K562 (cell line): ENCODE data around the gene MMP11. TPM values are rescaled to one million over a fixed set of nuclear protein-coding genes. Genes with fewer than 3 reads are reported as not detected.

Experiments
- ATAC-seq: fragments of 200-7000 bp; cut with Tn5 transposase; 3 replicates; pipeline ENCODE4 v1.9.1; 2020; ENCODE audit warnings: moderate library complexity
- BruUV-seq: library from RNA; stranded (reverse); fragments of 400-500 nt; replicated peaks from 2 replicates; lab custom pipeline; 2021; lab: Mats Ljungman, UMichigan
- CTCF ChIA-PET: fragments of 300-600 bp; formaldehyde crosslinking; extraction: SDS; loops from one replicate; lab custom pipeline; 2021; ENCODE audit warnings: low intra/inter-chr PET ratio; lab: Yijun Ruan, JAX
- POLR2A ChIA-PET: fragments of 300-600, 350-650 bp; sonication (Branson Sonifier 250); formaldehyde crosslinking; extraction: SDS; loops from one replicate; lab custom pipeline; 2021; ENCODE audit warnings: antibody characterized with exemption, inconsistent platforms; lab: Yijun Ruan, JAX
- DNase-seq, 4 experiments: peaks; one replicate each; pipeline versions ENCODE4 v3.0.0 to v3.0.0-alpha.2; 2011 to 2018; ENCODE audit warnings: low spot score in 3 of 4, mixed read lengths in 3 of 4; ENCODE audit errors: extremely low read depth in 1 of 4
- FAIRE-seq: peaks from 2 replicates; lab custom pipeline; 2011; peaks lifted over from hg19 to GRCh38; lab: Jason Lieb, UNC
- H2AFZ ChIP-seq: 2 replicates; pipeline ENCODE4 v1.6.0; 2011; ENCODE audit warnings: low read depth, low read length, control low read depth, inconsistent platforms
- H3K27ac ChIP-seq: fragments of 200-600 bp; 3 replicates; pipeline ENCODE4 v1.8.0; 2011; ENCODE audit warnings: low read depth, mild to moderate bottlenecking, control low read depth, inconsistent platforms, low read length, moderate library complexity, mixed read lengths; ENCODE audit errors: extremely low read depth
- H3K27me3 ChIP-seq, 2 experiments: fragments of 300-600 bp in 1 of 2; 2 replicates in 1 of 2; 3 replicates in 1 of 2; pipeline versions ENCODE4 v1.6.0 to v1.8.0; 2011; ENCODE audit warnings: inconsistent platforms in 2 of 2, low read length in 2 of 2, mild to moderate bottlenecking in 1 of 2, mixed read lengths in 1 of 2, moderate library complexity in 1 of 2; ENCODE audit not compliant: control insufficient read depth in 2 of 2, insufficient read depth in 2 of 2
- H3K36me3 ChIP-seq: fragments of 300-600 bp; 3 replicates; pipeline ENCODE4 v1.8.0; 2011; ENCODE audit warnings: mild to moderate bottlenecking, low read length, inconsistent platforms; ENCODE audit not compliant: control insufficient read depth, insufficient read depth
- H3K4me1 ChIP-seq, 2 experiments: fragments of 200-600 bp in 1 of 2; replicated peaks in 1 of 2; 2 replicates in 1 of 2; 3 replicates in 1 of 2; pipeline versions ENCODE4 v1.5.1 to v1.8.0; 2011; ENCODE audit warnings: inconsistent platforms in 2 of 2, low read length in 2 of 2, mild to moderate bottlenecking in 1 of 2, mixed read lengths in 1 of 2, moderate library complexity in 1 of 2; ENCODE audit not compliant: control insufficient read depth in 2 of 2, insufficient read depth in 2 of 2
- H3K4me2 ChIP-seq: 2 replicates; pipeline ENCODE4 v1.6.1; 2011; ENCODE audit warnings: low read length, control low read depth, inconsistent platforms, mixed read lengths; ENCODE audit not compliant: insufficient read depth
- H3K4me3 ChIP-seq: fragments of 200-600 bp; sonication (generic), shearing (Covaris generic); 2 replicates; pipeline ENCODE4 v1.5.1; 2016; ENCODE audit warnings: control low read depth, inconsistent platforms
- H3K79me2 ChIP-seq: fragments of 200-600 bp; 3 replicates; pipeline ENCODE4 v1.8.0; 2011; ENCODE audit warnings: low read length, inconsistent platforms; ENCODE audit not compliant: control insufficient read depth, insufficient read depth
- H3K9ac ChIP-seq, 2 experiments: 2 replicates each; pipeline versions ENCODE4 v1.6.0 to v1.6.1; 2011; ENCODE audit warnings: low read depth in 2 of 2, low read length in 2 of 2, control low read depth in 1 of 2, inconsistent platforms in 1 of 2, mild to moderate bottlenecking in 1 of 2, mixed read lengths in 1 of 2; ENCODE audit not compliant: insufficient read depth in 1 of 2
- H3K9me1 ChIP-seq: one replicate; pipeline ENCODE4 v1.6.0; 2011; ENCODE audit warnings: inconsistent platforms, mild to moderate bottlenecking, low read length, moderate library complexity; ENCODE audit not compliant: control insufficient read depth, insufficient read depth
- H3K9me3 ChIP-seq: replicated peaks from 2 replicates; pipeline ENCODE4 v1.5.1; 2011; ENCODE audit warnings: low read depth, low read length, inconsistent platforms; ENCODE audit not compliant: control insufficient read depth, insufficient read depth
- H4K20me1 ChIP-seq: replicated peaks from 2 replicates; pipeline ENCODE4 v1.6.1; 2011; ENCODE audit warnings: low read length, inconsistent platforms, mixed read lengths; ENCODE audit not compliant: control insufficient read depth, insufficient read depth
- ETV1 ChIP-seq: fragments of 450-650 bp; conservative IDR thresholded peaks from 2 replicates; pipeline ENCODE4 v1.6.1; 2016; ENCODE audit warnings: missing genetic modification characterization, control low read depth, low read depth, missing compliant biosample characterization
- KLF13 ChIP-seq: fragments of 450-650 bp; IDR thresholded peaks from 2 replicates; pipeline ENCODE4 v1.6.1; 2016; ENCODE audit warnings: missing genetic modification characterization, low read depth, mild to moderate bottlenecking, missing compliant biosample characterization, moderate library complexity, borderline replicate concordance
- NR2C1 ChIP-seq, 2 experiments: fragments of 450-650 bp; IDR thresholded peaks; 2 replicates each; pipeline ENCODE4 v1.6.1; 2017; ENCODE audit warnings: mild to moderate bottlenecking in 2 of 2, antibody characterized with exemption in 1 of 2, inconsistent platforms in 1 of 2, missing compliant biosample characterization in 1 of 2, missing genetic modification characterization in 1 of 2
- TAL1 ChIP-seq: fragments of 450-650 bp; IDR thresholded peaks from 2 replicates; pipeline ENCODE4 v1.6.1; 2016; ENCODE audit warnings: mild to moderate bottlenecking
- ZNF133 ChIP-seq: fragments of 250-450 bp; sonication (Bioruptor Pico); IDR thresholded peaks from 2 replicates; pipeline ENCODE4 v1.4.0; 2020; ENCODE audit warnings: mild to moderate bottlenecking
- ZNF224 ChIP-seq: sonication (generic); formaldehyde crosslinking; IDR thresholded peaks from 2 replicates; pipeline ENCODE4 v1.8.0; 2022; ENCODE audit warnings: mild to moderate bottlenecking, missing genetic modification reagents
- ZNF3 ChIP-seq: fragments of 250-450 bp; sonication (Bioruptor Pico); IDR thresholded peaks from 2 replicates; pipeline ENCODE4 v1.5.0; 2021; ENCODE audit warnings: mild to moderate bottlenecking, moderate library complexity
- ZNF518B ChIP-seq: fragments of 250-450 bp; sonication (Bioruptor Pico); IDR thresholded peaks from 2 replicates; pipeline ENCODE4 v1.5.0; 2021; ENCODE audit warnings: mild to moderate bottlenecking, moderate library complexity
- WGBS: fragments of 100-300 bp; shearing (Covaris generic); methylation state at CpG from one replicate; pipeline ENCODE4 v1.1.6; 2016; ENCODE audit warnings: low coverage, mixed read lengths; ENCODE audit not compliant: insufficient coverage; ENCODE audit errors: missing lambda C conversion rate; 5-methylcytosine and 5-hydroxymethylcytosine counted together
- in situ Hi-C: fragments of 300-500 bp; cut with MboI; formaldehyde crosslinking; loops from 4 replicates; pipeline ENCODE4 v1.15.0; 2018; ENCODE audit warnings: inconsistent platforms, mixed read lengths
- intact Hi-C: fragments of 100-400 bp; cut with micrococcal nuclease; formaldehyde crosslinking; loops from 2 replicates; pipeline ENCODE4 v1.14.2; 2022
- polyA plus RNA-seq, 8 experiments: library from polyadenylated mRNA; depleted of rRNA in 4 of 8; stranded (reverse) in 5 of 8; unstranded in 3 of 8; fragments of >200 nt; fragmentation: Nextera tagmentation in 2 of 8; fragmentation: Illumina TruSeq in 1 of 8; extraction: Ambion mirVana in 2 of 8; extraction: Trizol in 1 of 8; gene quantifications; 2 replicates each; pipeline versions ENCODE4 v1.2.1 to v1.2.3, GENCODE V29; 2011 to 2014; ENCODE audit warnings: inconsistent platforms in 1 of 8, missing spikeins in 1 of 8
- total RNA-seq, 7 experiments: library from RNA; depleted of rRNA in 6 of 7; stranded (reverse); fragments of >200 nt in 6 of 7; fragmentation: Illumina TruSeq in 2 of 7; extraction: Trizol in 2 of 7; gene quantifications; 2 replicates each; pipeline versions ENCODE4 v1.2.1 to v1.2.3, GENCODE V29; 2011 to 2021; ENCODE audit warnings: low replicate concordance in 1 of 7
- TF ChIP-seq, protein P1 (sequence below): fragments of 450-650 bp; formaldehyde crosslinking; IDR thresholded peaks from 2 replicates; pipeline ENCODE4 v1.4.0; 2020; ENCODE audit warnings: mild to moderate bottlenecking, moderate library complexity

The MMP11 gene
- total and polyA plus RNA-seq, 9 of the 15 experiments (the other 6 are each of a cell fraction or from before 2014, with no cell fraction given) = 0.14 to 1.8 (median 1.1) TPM; not detected in 2

DNA sequence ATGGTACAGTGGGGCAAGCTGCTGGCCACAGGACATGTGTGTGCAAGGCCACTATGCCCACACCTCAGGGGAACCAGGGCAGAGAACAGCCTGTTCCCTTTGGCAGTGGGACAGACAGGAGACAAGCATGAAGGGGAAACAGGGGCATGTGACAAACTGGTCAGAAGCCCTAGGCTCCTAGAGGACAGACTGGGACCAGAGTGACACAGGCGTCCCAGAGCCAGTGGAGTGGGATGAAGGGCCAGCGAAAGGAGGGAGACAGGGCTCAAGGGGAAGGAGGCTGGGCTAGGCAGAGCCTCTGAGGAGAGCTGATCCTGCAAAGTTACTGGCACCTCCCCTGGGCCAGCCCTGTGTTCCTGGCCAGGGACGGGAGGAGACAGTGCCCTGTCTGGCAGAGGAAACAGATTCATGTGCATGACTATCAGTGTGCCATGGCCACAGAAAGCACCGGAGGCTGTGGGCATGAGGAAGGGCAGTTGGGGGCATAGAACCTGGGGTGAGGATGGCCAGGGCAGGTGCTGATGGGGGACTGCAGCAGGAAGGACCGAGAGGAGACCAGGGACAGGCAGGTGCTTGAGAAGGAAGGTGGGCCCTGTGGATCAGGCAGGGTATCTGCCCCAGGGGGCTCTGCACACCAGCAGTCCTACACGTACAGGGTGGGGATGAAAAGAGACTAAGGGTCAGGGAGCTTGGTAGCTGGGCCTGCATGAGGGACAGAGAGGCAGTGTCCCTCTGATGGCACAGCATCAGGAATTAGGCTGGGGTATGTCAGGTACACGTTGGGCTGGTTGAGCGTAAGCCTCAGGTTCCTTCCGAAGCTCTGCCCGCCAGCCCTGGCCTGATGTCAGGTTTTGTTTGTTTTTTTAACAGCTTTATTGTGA is 56.4 kb downstream of the MMP11 start:
- Histone ChIP-seq H3K9me1 (no peaks in the 10 kb centered on the region), H3K4me1 (no peaks in the 10 kb centered on the region), H3K79me2 (no peaks in the 10 kb centered on the region), H3K27ac (no peak overlapping the region), H4K20me1 (no peaks in the 10 kb centered on the region), H3K9ac (no peak overlapping the region), H2AFZ (no peak overlapping the region), H3K27me3 (no peaks in the 10 kb centered on the region), H3K4me3 (no peak overlapping the region), H3K36me3 (peaks cover 64% of the 10 kb centered on the region; the same call in 2 of the 3 replicates)
- in situ Hi-C loops = no loop called here
- FAIRE-seq = no peak
- ChIA-PET CTCF (no interaction called here), POLR2A (interaction anchor here (0.6 to 0.8 kb wide), 3 partner anchors 17 to 85 kb away, joined by 3 to 4 read pairs (median 4); no protein-coding TSS in a partner anchor)
- ATAC-seq = no peak
- no TSS peak for BruUV-seq
- no peak for DNase-seq
- TF ChIP-seq, protein P1, sequence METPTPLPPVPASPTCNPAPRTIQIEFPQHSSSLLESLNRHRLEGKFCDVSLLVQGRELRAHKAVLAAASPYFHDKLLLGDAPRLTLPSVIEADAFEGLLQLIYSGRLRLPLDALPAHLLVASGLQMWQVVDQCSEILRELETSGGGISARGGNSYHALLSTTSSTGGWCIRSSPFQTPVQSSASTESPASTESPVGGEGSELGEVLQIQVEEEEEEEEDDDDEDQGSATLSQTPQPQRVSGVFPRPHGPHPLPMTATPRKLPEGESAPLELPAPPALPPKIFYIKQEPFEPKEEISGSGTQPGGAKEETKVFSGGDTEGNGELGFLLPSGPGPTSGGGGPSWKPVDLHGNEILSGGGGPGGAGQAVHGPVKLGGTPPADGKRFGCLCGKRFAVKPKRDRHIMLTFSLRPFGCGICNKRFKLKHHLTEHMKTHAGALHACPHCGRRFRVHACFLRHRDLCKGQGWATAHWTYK (CRISPR knock-in tag) = no peak
- TF ChIP-seq TAL1 (no peak), ETV1 (no peak), ZNF133 (CRISPR knock-in tag) (no peak), ZNF224 (CRISPR knock-in tag) (no peak), NR2C1 (IDR thresholded peaks at IDR 0.05) (no peak), NR2C1 (tag; IDR thresholded peaks at IDR 0.05) (no peak), ZNF518B (CRISPR knock-in tag) (no peak), KLF13 (tag) (no peak), ZNF3 (CRISPR knock-in tag) (no peak)
- TF ChIP-seq, all 486 proteins: peak for 0
- intact Hi-C loops = no loop called here
- whole genome bisulfite sequencing = 85% methylated on average over 9 of the region's 10 CpGs
- Histone ChIP-seq H3K4me2 (no peak overlapping the region), H3K9me3 (no peaks in the 10 kb centered on the region)
